CD4-positive, alpha-beta T cell treated with Interleukin-2 at 100 ng/mL for 4 hours (primary cell): ENCODE data around the gene RDH14.
A peak's percentile ranks its signal among the peaks of the same experiment; 100 is the strongest.

Experiments
- DNase-seq: peaks from one replicate; pipeline ENCODE4 v3.0.0-alpha.2; 2020; ENCODE audit warnings: low spot score

The RDH14 gene

GRCh38 chr2:18560031-18560796, at the start of gene RDH14:
TSS of gene RDH14 (minus strand) at chr2:18560653. CDS start at chr2:18560572, 81 bp downstream.
- DNase-seq = peak; percentile 94

DNA sequence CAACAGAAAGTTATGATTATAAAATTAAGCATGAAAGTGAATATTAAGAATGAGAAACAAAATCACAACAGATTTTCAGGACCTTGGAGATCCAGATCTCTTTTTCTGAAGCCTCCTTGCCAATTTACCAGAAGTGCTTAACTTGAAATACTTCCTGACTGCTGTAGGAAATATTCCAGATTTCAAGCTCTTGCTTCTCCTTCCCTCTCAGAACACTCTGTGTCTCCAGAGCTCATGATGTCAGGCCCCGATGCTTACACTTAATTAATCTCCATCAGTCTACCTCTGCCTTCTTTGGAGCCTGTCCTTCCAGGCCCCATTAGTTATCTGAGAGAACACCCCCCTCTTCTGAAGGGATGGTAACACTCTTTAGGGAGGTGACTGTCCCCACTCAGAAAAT, 49.6 kb upstream of the RDH14 start:
- DNase-seq = no peak

- no peak for DNase-seq
These were observed 44.7 kb upstream of the RDH14 start for GRCh38 chr2:18605115-18605514.

DNA sequence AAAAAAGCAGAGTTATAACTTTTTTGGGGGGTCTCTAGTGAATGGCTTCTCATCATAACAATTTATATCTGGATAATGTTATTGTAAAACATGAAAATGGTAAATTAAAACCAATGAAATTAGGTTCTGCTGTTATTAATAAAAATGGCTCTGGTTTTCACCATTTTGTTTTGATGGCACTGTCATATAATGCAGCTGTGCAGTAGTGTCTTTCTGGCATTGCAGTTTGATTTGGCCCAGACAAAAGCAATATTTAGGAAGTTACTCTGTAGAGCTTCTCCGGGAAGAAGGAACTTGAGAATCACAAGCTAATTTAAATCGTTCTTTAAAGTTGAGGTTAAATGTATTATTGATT, 44.1 kb upstream of the RDH14 start:
- DNase-seq = no peak

- DNase-seq = no peak
These were observed 43.5 kb upstream of the RDH14 start for GRCh38 chr2:18603854-18604530.

- DNase-seq = no peak
These were observed 41.8 kb upstream of the RDH14 start for GRCh38 chr2:18602298-18602697.

- DNase-seq = no peak
These were observed 39.8 kb upstream of the RDH14 start for GRCh38 chr2:18600255-18600613.

DNA sequence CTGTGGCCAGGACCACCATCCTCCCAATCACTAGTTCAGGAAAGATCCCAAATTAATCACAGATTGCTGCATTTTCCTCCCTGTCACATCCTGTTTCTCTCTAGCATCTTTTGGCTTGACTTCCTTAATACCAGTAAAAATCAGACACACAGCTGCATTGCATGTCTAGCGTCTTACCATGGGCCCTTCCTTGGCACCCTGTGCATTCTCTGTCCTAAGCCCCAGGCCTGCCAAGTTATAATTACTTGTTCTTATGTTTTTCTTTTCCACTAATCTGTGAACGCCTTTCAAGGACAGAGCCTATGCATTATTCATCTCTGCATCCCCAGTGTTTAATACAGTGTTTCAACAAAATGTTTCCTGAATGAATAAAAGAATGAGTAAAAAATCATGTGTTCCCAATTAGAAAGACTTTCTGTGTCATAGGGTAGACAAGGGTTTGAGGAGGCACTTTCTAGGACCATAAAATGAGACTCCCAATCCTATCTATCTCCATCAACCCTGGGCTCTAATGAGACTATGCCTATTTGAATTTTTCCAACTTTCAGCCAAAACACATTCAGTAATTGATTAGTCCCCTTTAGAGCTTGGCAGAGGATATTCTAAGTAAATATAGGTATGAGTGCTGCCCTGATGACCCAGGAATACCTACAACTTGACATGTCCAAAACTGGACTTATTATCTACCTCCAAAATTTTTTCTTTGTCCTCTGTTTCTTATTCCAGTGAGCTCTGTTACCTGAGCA, 39.2 kb upstream of the RDH14 start:
- no peak for DNase-seq

DNA sequence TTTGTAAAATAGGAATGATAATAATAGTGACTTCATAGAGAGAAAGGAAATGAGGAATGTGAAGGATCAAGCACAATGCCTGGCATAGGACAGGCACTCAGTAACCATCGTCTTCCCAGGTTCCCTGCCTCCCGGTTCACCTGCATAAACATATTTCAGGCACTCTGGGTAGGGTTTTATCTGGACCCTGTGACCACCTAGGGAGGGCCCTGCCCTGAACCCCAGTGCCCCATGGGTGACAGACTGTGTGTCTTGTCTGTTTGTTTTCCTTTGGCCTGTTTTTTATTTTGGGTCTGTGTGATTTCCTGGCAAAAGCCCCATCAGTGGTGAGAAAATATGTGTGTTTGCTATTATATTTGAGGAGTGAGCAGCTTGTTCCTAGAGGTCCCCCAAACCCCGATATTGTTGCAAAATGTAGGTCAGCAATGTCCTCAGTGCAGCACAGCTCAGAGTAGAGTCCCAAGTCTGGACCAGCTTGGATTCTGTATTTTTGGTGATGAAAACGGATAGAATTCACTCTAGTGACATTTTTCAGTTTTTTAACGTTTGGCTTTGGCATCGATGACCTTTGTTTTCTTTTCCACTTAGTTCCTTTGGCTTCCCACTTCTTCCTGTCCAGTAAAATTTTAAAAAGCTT, 38.5 kb upstream of the RDH14 start:
- no peak for DNase-seq

GRCh38 chr2:18597618-18598017, 37.2 kb upstream of the RDH14 start:
- no peak for DNase-seq

DNA sequence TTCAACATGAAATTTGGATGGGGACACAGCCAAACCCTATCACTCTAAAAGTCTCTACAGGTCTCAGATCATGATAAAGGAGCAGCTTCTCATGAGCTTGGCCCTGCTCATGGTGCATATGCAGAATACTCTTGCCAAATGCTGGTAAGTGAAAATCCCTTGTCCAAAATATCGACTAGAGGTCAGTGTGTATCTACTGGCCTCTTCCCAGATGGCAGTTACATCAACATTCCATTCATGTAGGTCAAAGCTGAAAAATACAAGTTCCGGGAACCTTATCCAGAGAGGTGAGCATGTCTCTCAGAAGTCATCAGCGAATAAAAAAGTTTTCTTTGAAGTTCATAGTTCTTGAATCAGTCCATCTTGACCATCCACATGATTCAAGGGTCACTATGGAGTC, 36.5 kb upstream of the RDH14 start:
- no peak for DNase-seq

GRCh38 chr2:18593496-18593895, 33.0 kb upstream of the RDH14 start:
- DNase-seq = no peak

GRCh38 chr2:18592372-18592771, 31.9 kb upstream of the RDH14 start:
- DNase-seq = no peak

GRCh38 chr2:18589354-18589753, 28.9 kb upstream of the RDH14 start, which contains the start of gene NT5C1B:
TSS of gene NT5C1B (minus strand) at chr2:18589569. CDS start at chr2:18589468, 101 bp downstream.
- DNase-seq = no peak

DNA sequence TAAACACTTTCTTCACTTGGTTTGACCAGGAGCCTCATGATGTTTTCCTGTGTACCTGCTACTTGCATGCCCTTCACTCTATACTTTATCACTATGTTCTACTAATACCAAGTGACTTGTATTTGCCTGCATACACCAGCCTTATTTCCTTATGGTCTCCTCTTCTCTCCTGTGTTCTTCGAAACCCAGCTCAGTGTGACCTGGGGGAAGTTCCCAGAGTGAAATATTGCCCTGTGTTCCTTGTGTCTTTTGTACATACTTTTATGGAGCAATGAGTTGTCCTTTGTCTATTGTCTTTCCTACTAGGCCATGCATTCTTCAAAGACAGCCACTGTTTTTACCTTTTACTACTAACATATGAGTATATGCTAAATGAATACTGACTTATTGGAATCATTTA, 28.3 kb upstream of the RDH14 start:
- DNase-seq = no peak

GRCh38 chr2:18588049-18588448, 27.6 kb upstream of the RDH14 start:
- no peak for DNase-seq

DNA sequence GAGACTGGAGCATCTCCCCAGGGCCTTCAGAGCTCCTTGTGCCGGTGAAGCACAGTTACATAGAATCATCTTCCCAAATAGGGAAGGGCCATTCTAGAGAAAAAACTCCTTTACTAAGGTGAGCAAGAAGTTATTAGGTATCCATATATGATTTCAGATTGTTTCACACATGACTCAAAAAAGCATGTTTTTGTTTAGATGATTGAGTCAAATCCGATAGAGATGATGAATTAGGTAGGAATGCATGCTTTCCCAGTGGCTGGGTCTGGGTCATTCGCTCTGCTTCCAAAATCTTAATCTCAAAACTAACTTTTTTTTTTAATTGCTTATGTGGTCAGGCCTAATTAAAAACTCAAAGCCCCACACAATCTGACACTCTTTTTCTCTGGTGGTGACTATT, 25.1 kb upstream of the RDH14 start:
- no peak for DNase-seq

GRCh38 chr2:18584608-18584954, 24.1 kb upstream of the RDH14 start:
- DNase-seq = no peak

DNA sequence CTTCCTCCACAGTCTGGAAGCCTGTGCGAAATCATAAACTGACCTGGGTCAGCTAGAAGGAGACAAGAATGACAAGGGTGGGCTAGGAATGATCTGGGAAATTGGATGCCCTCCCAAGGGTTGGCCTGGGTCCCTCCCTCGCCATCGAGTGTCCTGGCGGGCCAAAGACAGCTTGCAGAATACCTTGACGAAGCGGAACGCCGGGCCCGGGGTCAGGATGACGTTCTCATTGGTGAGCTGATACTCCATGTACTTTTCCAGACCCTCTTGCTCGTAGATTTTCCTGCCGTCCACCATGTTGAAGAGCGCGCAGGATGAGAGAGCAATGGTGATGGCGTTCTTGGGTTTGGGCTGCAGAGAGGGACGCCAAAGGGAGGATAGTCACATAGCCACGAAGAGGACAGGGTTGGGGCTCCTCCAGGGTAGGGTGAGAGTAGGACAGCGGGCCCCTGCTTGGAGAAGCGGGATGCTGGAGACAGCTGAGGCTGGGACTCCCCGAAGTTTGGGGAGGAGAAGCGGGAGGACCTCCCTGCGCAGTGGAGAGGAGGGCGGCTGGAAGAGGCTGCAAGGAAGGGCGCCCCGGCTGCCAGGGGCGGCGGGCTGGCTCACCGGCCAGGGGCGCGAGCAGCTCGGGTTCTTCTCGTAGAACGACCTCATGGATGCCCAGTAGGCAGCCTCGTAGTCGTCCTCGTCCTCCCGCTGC, 23.6 kb upstream of the RDH14 start:
- DNase-seq = no peak

DNA sequence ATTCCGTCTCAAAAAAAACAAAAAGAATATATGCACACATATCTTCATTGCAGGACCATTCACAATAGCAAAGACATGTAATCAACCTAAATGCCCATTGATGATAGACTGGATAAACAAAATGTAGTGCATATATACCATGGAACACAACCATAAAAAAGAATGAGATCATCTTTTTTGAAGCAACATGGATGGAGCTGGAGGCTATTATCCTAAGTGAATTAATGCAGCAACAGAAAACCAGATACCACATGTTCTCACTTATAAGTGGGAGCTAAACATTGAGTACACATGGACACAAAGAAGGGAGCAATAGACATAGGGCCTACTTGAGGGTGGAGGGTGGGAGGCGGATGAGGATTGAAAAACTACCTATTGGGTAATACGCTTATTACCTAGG, 20.2 kb upstream of the RDH14 start:
- DNase-seq = no peak

DNA sequence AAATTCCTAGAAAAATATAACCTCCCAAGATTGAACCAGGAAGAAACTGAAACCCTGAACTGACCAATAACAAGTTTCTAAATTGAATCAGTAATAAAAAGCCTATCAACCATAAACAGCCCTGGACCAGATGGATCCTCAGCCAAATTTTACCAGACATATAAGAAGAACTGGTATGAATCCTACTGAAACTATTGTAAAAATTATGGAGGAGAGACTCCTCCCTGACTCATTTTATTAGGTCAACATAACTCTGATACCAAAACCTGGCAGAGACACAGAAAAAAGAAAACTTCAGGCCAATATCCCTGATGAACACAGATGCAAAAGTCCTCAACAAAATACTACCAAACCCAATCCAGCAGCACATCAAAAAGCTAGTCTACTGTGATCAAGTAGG, 17.6 kb upstream of the RDH14 start:
- no peak for DNase-seq

DNA sequence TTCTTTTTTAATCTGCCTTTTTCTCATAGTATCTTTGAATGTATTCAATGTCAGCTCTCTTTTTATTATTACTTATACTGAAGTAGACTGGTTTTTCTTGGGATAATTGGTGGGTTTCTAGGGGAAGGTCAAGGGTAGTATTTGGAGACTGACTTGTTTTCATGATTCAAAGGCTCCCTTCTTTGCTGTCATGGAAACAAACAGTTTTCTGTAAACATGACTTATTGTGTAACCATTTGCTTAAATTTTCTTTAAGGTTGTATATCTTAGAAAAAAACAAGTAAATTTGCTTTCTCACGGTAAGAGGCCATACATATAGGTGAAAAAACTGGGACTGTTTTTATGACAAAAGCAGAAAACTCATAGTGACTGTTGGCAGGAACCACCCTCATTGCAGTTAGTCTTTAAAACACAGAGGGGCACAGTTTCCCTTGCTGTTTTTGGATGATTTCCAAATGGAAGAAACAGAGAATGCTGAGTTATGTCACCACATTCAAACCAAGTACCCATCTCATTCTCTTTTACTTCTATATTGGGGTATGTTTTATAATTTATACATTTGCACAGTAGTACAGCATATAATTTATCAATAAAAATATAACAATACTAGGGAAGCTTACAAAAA, 5.8 kb upstream of the RDH14 start:
- no peak for DNase-seq
